NOMO-1 (cell line): ENCODE measurements around the gene VAC14.

Source experiments
- DNase-seq, 2 experiments: peaks; one replicate each; lab custom pipeline; 2025; ENCODE audit not compliant: unreplicated experiment in 2 of 2; lab: John Stamatoyannopoulos, UW

Gene VAC14

GRCh38 chr16:70765491-70765890 lies 35.5 kb downstream of the VAC14 start:
- no peak for DNase-seq

DNA sequence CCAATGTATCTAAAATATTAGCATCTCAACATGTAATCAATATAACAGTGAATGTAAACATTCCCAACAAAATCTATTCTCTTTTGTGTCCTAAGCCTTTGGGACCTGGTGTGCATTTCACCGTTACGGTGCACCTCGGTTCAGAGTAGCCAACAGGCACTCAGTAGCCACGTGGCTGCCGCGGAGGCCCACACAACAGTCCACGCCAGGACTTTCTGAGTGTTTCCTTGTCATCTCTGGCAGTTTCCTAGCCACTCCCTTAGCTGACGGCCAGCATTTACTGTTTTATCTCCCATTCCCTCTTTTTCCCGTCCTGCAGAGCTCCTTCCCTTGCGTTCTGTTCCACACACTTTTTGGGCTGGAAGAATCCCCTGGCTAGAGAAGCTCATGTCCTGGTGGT lies 36.3 kb downstream of the VAC14 start:
- no peak for DNase-seq

DNA sequence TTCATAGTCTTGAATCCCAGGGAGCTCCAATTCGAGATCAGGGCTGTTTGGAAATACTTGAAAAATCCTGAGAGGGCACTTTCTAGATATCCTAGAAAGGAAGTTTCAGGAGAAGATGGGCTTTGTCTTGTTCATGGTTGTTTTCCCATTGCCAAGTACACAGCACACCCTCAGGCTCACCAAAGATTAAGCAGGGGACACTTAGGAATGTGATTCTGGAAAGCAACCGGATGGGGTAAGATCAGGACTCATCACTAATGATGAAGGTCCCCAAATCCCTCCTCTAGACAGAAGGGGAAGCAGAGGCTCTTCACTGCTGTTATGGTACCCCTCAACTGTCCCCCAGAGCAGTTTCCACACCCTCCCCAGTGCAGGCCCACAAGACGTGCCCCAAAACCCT lies 40.7 kb downstream of the VAC14 start:
- no peak for DNase-seq

GRCh38 chr16:70759666-70760065 lies 41.3 kb downstream of the VAC14 start:
- DNase-seq: no peak

DNA sequence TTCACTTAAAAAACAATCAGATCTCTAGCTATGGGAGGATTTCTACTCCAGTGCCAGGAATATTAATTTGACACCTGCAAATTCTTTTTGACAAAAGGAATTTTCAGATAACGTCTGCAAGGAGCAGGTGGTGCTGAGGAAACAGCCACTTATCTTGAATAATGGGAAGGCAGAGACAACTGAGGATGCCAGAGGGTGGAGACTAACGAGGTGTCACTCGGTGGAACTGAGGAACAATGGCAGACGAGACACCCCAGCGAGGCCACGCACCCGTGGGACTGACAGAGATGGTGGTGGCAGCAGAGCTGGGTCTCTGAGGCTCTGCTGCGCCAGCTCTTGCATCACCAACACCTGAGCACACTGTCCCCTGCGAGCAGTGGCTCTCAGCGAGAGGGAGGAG lies 42.2 kb downstream of the VAC14 start:
- DNase-seq: no peak

GRCh38 chr16:70757183-70757582 lies 43.8 kb downstream of the VAC14 start:
- DNase-seq: no peak

GRCh38 chr16:70756071-70756470 lies 44.9 kb downstream of the VAC14 start:
- no peak for DNase-seq

- no peak for DNase-seq
Measured at GRCh38 chr16:70754851-70755600, 45.9 kb downstream of the VAC14 start.

DNA sequence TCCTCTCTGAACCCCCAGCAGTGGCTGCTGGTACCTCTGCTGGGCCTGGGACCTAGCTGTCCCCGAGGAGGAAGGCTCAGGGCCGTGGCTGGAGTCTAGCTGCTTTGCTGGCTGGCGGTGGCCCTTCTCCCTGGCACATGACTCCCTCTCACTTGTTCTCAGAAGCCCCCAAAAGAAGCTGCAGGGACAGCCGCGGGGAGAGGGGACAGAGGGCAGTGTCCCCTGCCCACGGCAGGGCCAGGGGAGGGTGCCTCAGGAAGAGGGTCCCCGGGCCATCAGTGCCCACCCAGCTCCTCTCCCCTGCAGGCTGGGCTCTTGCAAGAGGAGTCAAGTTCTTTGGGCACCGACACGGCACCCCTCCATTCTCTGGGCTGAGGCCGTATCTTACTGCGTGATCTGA lies 46.6 kb downstream of the VAC14 start:
- DNase-seq: no peak

GRCh38 chr16:70753694-70754325 lies 47.1 kb downstream of the VAC14 start:
- no peak for DNase-seq

DNA sequence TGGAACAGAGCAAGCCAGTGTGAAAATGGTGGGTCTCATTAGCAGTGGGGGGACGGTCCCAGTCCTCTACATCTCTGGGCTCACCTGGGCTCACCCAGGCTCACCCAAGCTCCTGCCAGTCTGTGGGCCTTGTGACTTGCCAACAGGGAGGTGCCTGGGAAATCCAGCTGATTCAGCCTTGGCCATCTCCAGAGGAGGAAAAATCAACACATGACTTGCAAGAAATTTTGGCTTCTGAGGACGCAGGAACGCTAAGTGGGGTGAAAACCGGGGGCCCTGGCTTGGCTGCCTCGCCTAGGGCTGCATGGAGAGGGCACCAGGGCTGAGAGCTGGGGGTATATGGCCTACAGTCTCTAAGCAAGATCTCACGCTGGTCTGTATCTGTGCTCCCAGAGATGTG lies 47.7 kb downstream of the VAC14 start:
- DNase-seq: no peak

GRCh38 chr16:70752426-70752825 lies 48.5 kb downstream of the VAC14 start:
- DNase-seq: no peak

GRCh38 chr16:70751593-70751992 lies 49.4 kb downstream of the VAC14 start:
- no peak for DNase-seq

DNA sequence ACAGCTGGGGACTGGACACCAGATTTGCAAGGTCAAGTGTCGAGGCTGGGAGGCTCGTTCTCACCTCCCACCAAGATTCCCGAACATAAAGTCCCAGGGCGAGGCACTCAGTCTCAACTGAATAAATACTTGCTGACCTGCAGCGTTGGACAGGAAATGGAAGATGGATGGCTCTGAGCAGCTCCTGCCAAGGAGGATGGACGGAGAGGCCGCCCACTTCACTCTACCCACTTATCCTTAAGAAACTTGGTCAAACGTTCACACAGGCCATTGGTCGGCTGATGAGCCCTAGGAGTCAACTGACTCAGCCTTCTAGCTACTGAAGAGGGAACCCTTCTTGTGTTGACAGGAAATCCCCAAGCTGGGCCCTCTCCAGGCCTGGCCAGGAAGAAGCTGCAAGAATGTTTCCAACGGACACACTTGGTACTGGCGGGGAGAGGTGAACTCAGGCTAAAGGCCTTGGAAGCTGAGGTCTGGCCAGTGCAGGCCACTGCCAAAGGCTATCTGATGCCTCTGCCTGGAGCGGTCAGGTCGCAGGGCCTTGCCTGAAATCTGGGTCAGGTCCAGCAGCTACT lies 50.0 kb downstream of the VAC14 start:
- no peak for DNase-seq

DNA sequence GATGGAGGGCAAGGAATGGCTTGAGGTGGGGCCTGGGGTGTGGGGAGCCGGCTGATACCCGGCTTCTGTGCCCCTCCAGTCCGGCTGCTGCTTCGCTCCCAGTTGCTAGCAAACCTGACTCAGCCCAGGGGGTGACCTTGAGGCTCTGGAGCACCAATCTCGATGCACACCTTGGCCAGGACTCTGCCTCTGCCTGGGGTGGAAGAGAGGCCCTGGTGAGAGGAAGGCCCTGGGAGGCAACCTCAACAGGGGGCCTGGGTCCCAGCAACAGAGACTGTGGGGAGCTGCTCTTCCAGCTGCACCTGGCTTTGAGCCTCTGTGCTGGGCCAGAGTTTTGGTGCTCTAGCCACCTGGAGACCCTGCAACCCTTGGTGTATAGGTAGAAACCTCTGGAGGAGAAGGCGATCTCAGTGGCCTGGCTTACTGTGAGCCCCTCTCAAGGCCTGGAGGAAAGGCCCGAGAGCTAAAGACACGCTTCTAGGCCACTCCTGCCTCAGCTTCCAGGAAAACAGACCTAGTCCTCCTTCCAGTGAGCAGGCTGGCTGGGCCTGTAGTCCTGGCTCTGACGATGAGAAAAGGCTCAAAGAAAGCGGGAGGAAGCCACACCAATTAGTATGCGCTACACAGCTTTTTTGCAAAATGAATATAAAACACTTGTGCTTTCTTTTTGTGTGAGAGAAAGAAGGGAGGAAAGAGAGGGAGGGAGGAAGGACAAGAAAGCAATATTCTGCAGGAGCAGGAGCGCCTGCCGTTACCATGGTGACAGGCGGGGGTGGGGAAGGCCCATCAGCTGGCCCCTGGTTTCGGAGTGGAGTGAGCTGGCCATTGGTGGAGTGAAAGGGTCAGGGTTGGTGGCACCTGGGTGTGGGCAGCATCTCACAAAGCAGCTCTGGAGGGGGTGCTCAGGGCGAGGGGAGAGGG lies 51.0 kb downstream of the VAC14 start:
- DNase-seq: no peak

DNA sequence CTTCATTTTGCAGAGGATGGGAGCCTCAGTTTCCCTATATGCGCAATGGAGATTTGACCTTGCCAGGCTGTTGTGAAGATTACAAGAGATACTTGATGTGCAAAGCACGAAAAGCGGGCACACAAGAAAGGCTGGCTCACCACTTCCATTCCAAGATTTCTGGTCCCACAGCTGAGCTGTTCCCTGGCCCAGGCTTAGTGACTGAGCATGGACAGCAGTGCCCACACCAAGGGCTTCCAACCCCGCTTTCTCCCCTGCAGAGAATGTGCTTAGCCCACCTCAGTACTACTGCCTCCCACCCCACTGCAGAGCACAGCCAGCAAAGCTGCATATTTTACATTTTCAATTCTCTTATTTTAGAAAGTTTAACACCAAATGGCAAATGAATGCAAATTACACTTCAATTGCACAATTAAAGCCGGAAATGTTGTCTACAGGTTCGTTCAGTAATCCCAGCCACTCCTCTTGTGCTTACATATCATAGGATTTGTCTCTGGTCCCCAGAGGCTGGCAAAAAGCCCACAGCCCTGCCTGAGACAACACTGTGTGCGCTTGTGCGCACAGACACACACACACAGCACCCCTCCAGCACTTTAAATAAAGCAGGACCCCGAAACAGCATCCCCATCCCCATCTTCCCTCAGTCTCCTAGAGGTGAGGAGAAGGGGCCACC lies 51.8 kb downstream of the VAC14 start:
- no peak for DNase-seq

GRCh38 chr16:70747703-70748631 lies 53.0 kb downstream of the VAC14 start:
- no peak for DNase-seq

- no peak for DNase-seq
Measured at GRCh38 chr16:70746708-70747424, 54.1 kb downstream of the VAC14 start.
